PC-9 (cell line): Measurements from ENCODE around the gene TIFAB. TPM values are rescaled to one million over a fixed set of nuclear protein-coding genes. Genes with fewer than 3 reads are reported as not detected.

ENCODE experiments used
- BruUV-seq: library from RNA; stranded (reverse); fragments of 400-500 nt; replicated peaks from 2 replicates; lab custom pipeline; 2021; lab: Mats Ljungman, UMichigan
- CTCF ChIA-PET: fragments of 300-600 bp; sonication (Branson Sonifier 250); formaldehyde crosslinking; loops from one replicate; lab custom pipeline; 2022; ENCODE audit warnings: antibody characterized with exemption; lab: Charles Lee
- POLR2A ChIA-PET: fragments of 300-600 bp; sonication (Branson Sonifier 250); formaldehyde crosslinking; loops from one replicate; lab custom pipeline; 2022; ENCODE audit warnings: antibody characterized with exemption; ENCODE audit not compliant: unreplicated experiment; lab: Charles Lee
- DNase-seq, 2 experiments: peaks; one replicate each; pipeline versions ENCODE4 v3.0.0 to v3.0.0-alpha.2; 2015 to 2022; ENCODE audit warnings: mixed read lengths in 1 of 2
- H2AFZ ChIP-seq: fragments of 200-600 bp; sonication (generic); 2 replicates; pipeline ENCODE4 v1.8.1; 2017; ENCODE audit warnings: antibody characterized with exemption
- H3F3A ChIP-seq: fragments of 200-600 bp; sonication (generic); 2 replicates; pipeline ENCODE4 v1.8.1; 2017; ENCODE audit warnings: antibody characterized with exemption, mild to moderate bottlenecking, low read depth; ENCODE audit not compliant: insufficient read depth
- H3K27ac ChIP-seq: fragments of 200-600 bp; sonication (generic); 2 replicates; pipeline ENCODE4 v1.6.1; 2016; ENCODE audit warnings: mixed run types
- H3K27me3 ChIP-seq: fragments of 200-600 bp; sonication (generic); 2 replicates; pipeline ENCODE4 v1.6.1; 2016; ENCODE audit warnings: low read depth, mixed run types; ENCODE audit not compliant: insufficient read depth
- H3K36me3 ChIP-seq: fragments of 200-600 bp; sonication (generic); 2 replicates; pipeline ENCODE4 v1.6.1; 2016; ENCODE audit warnings: low read depth, mixed run types
- H3K4me1 ChIP-seq: fragments of 200-600 bp; sonication (generic); replicated peaks from 2 replicates; pipeline ENCODE4 v1.6.1; 2016; ENCODE audit warnings: mixed run types; ENCODE audit not compliant: insufficient read depth
- H3K4me2 ChIP-seq: fragments of 200-600 bp; sonication (generic); 2 replicates; pipeline ENCODE4 v1.6.1; 2017; ENCODE audit warnings: mixed run types
- H3K4me3 ChIP-seq: fragments of 200-600 bp; sonication (generic); 2 replicates; pipeline ENCODE4 v1.6.1; 2016; ENCODE audit warnings: mixed run types
- H3K79me2 ChIP-seq: fragments of 200-600 bp; sonication (generic); 2 replicates; pipeline ENCODE4 v1.6.1; 2017; ENCODE audit warnings: low read depth, mixed run types
- H3K9me2 ChIP-seq: fragments of 200-600 bp; sonication (generic); 2 replicates; pipeline ENCODE4 v1.8.1; 2017; ENCODE audit warnings: mild to moderate bottlenecking; ENCODE audit not compliant: insufficient read depth
- H3K9me3 ChIP-seq: fragments of 200-600 bp; sonication (generic); 2 replicates; pipeline ENCODE4 v1.8.1; 2016; ENCODE audit warnings: low read depth; ENCODE audit not compliant: insufficient read depth
- H4K20me1 ChIP-seq: fragments of 200-600 bp; sonication (generic); 2 replicates; pipeline ENCODE4 v1.8.1; 2017; ENCODE audit not compliant: insufficient read depth
- CTCF ChIP-seq: fragments of 200-600 bp; sonication (generic); conservative IDR thresholded peaks from 2 replicates; pipeline ENCODE4 v1.6.1; 2017; ENCODE audit warnings: mixed run types, antibody characterized with exemption, mild to moderate bottlenecking, moderate library complexity
- EZH2 ChIP-seq: fragments of 200-600 bp; sonication (generic); IDR thresholded peaks from 2 replicates; pipeline ENCODE4 v1.8.0; 2017; ENCODE audit warnings: antibody characterized with exemption, low read depth
- intact Hi-C: fragments of 100-400 bp; cut with micrococcal nuclease; formaldehyde crosslinking; loops from one replicate; pipeline ENCODE4 v1.10.0; 2022; ENCODE audit not compliant: unreplicated experiment
- total RNA-seq: library from RNA; stranded (reverse); gene quantifications from 2 replicates; pipeline ENCODE4 v1.2.3, GENCODE V29; 2021

TIFAB gene
- total RNA-seq, 1 experiment from 2014 or later: not detected

GRCh38 chr5:135400866-135401265, 51.3 kb downstream of the TIFAB start:
- Histone ChIP-seq H3F3A (0 out of 2 replicates have a peak, but pooled peaks cover 3% of the 10 kb centered on the region), H3K27me3 (no peaks in the 10 kb centered on the region), H4K20me1 (peaks cover 22% of the 10 kb centered on the region), H3K9me2 (no peaks in the 10 kb centered on the region), H3K79me2 (peaks cover 29% of the 10 kb centered on the region), H3K4me3 (no peak overlapping the region), H3K9me3 (no peaks in the 10 kb centered on the region), H3K4me1 (peaks cover 18% of the 10 kb centered on the region), H3K36me3 (no peaks in the 10 kb centered on the region), H2AFZ (no peak overlapping the region), H3K27ac (no peak overlapping the region), H3K4me2 (no peak overlapping the region)
- no peak for DNase-seq
- BruUV-seq: no TSS peak
- POLR2A ChIA-PET: no interaction called here
- intact Hi-C loops: no loop called here
- CTCF ChIA-PET: no interaction called here
- TF ChIP-seq EZH2: no peak
- TF ChIP-seq CTCF: no peak

GRCh38 chr5:135399794-135400542, 52.2 kb downstream of the TIFAB start:
- POLR2A ChIA-PET: interaction anchor here (0.5 kb wide), 1 partner anchor 209 kb away, joined by 4 read pairs; no protein-coding TSS in a partner anchor
- DNase-seq: no peak
- Histone ChIP-seq H3K9me3 (no peaks in the 10 kb centered on the region), H3K27ac (no peak overlapping the region), H2AFZ (peak overlapping the region; percentile 99), H3F3A (0 out of 2 replicates have a peak, but pooled peaks cover 3% of the 10 kb centered on the region), H3K4me2 (peak overlapping the region; percentile 90), H3K36me3 (no peaks in the 10 kb centered on the region; the same call in 1 of the 2 replicates), H3K4me3 (peak overlapping the region; percentile 96), H3K4me1 (peaks cover 21% of the 10 kb centered on the region), H3K9me2 (no peaks in the 10 kb centered on the region), H4K20me1 (peaks cover 31% of the 10 kb centered on the region), H3K79me2 (peaks cover 38% of the 10 kb centered on the region), H3K27me3 (no peaks in the 10 kb centered on the region)
- no TSS peak for BruUV-seq
- CTCF ChIA-PET: no interaction called here
- TF ChIP-seq EZH2 (no peak), CTCF (no peak)
- intact Hi-C loops: no loop called here

GRCh38 chr5:135398855-135399793, 53.0 kb downstream of the TIFAB start, which contains the start of gene MACROH2A1:
Gene MACROH2A1 (minus strand): TSS chr5:135399231. CDS start chr5:135389093, 10,138 bp downstream.
- intact Hi-C loops: no loop called here
- Histone ChIP-seq H3K4me3 (peak within 1 kb of the TSS; percentile 96), H3K36me3 (no peaks in the 10 kb centered on the region; the same call in 1 of the 2 replicates), H3K27ac (peak within 1 kb of the TSS; percentile 69), H3K9me3 (no peaks in the 10 kb centered on the region), H3K79me2 (peaks cover 46% of the 10 kb centered on the region), H3K4me2 (peak within 1 kb of the TSS; percentile 90), H4K20me1 (peaks cover 39% of the 10 kb centered on the region), H3F3A (0 out of 2 replicates have a peak, but pooled peaks cover 3% of the 10 kb centered on the region), H3K27me3 (no peaks in the 10 kb centered on the region), H3K9me2 (no peaks in the 10 kb centered on the region), H2AFZ (peak within 1 kb of the TSS; percentile 99), H3K4me1 (peaks cover 21% of the 10 kb centered on the region)
- CTCF ChIA-PET: interaction anchor here (0.7 kb wide), 1 partner anchor 441 kb away, joined by 7 read pairs; no protein-coding TSS in a partner anchor
- POLR2A ChIA-PET: interaction anchor here (0.5 kb wide), 1 partner anchor 208 kb away, joined by 4 read pairs; no protein-coding TSS in a partner anchor
- no peak for TF ChIP-seq EZH2
- no peak for TF ChIP-seq CTCF
- DNase-seq: peak; percentile 64 to 78
- TSS peak; percentile 87 for BruUV-seq
